HG03060 (cell line): ENCODE data around the gene TMEM150A.
"Not testable (repeated sequence)": the region's sequence is repeated elsewhere in the genome, so short reads cannot be mapped to it uniquely, and the experiment has no call there.

Experiments
- ATAC-seq: cut with Tn5 transposase; IDR thresholded peaks from one replicate; pipeline ENCODE4 v1.9.1; 2021; ENCODE audit warnings: low read depth, moderate number of reproducible peaks; ENCODE audit not compliant: unreplicated experiment

The TMEM150A gene, protein sequence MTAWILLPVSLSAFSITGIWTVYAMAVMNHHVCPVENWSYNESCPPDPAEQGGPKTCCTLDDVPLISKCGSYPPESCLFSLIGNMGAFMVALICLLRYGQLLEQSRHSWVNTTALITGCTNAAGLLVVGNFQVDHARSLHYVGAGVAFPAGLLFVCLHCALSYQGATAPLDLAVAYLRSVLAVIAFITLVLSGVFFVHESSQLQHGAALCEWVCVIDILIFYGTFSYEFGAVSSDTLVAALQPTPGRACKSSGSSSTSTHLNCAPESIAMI

DNA sequence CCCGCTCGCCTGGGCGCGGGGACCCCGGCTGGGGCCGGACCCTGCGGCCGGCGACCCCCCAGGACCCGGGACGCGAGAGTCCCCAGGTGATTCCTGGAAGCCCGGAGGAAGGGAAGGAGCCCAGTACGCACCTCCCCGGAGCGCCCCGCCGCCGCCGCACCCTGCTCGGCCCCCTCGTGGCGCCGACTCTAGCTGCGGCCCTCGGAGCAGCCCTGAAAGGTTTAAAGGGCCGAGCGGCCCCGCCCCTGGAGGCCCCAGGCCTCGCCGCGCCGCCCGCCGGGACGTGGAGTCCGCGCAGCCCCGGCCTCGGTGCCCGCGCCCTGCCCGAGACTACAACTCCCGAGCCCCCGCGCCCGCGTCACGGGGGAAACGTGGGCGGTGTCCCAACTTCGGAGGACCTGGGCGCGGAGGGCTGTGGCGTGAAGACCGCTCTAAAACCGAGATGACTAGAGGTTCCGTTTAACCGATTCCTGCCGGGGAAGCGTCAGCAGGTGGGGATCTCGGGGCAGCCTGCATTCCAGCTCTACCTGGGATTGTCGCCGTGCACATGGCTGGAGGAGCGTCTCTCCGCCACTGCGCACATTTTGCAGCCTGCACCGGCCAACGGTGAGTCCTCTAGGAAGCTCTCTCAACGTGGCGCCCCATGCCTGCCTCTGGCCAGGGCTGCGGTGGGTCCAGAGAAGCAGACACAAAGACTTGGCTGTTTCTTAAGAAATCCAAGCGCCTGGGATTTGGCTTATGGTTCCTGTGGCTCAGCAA lies at the start of gene TMEM150A:
TMEM150A (minus strand) TSS at position 223 of the 759 bp plus-strand sequence. CDS start 750 bp downstream, outside the sequence.
- peak; percentile 57 for ATAC-seq

DNA sequence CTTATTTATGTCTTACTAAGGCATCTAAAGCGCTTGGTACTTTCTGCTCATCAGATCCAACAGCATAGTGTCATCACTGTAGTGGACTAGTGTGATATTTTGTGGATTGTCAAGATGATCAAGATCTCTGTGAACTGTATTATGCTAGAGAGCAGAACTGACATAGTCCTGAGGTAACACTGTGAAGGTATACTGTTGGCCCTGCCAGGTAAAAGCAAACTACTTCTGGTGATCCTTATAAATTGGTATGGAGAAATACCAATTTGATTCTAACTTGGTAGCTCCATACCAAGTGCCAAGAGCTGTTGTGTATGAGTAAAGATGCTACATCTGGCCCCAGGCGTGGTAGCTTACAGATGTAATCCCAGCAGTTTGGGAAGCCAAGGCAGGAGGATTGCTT lies 49.6 kb upstream of the TMEM150A start:
- ATAC-seq = no peak

DNA sequence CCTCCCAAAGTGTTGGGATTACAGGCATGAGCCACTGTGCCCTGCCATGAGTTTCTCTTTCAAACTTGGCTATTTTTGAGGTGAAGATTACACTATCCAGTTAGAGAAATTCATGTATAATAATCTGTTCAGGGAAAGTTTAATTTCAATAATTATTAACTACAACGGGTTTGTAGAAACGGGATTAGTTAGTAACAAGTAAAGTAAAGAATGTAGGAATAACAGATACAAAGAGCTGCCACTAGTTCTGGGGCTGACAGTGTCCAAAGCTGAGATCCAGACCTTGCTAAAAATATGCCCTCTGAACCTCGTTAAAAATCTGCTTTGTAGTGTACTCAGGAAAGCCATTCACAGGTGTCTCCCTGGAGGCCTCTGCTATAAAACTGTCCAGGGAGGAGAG lies 48.6 kb upstream of the TMEM150A start:
- ATAC-seq = no peak

DNA sequence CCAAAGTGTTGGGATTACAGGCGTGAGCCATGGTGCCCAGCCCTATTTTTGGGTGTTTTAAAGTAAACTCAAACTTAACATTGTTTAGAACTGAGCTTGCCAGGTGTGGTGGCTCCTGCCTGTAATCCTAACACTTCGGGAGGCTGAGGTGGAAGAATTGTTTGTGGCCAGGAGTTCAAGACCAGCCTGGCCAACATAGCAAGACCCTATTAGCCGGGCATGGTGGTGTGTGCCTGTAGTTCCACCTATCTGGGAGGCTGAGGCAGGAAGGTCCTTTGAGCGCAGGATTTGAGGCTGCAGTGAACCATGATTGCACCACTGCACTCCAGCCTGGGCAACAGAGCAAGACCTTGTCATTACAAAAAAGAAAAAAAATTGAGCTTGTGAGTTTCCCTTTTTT lies 48.0 kb upstream of the TMEM150A start:
- ATAC-seq = no peak

DNA sequence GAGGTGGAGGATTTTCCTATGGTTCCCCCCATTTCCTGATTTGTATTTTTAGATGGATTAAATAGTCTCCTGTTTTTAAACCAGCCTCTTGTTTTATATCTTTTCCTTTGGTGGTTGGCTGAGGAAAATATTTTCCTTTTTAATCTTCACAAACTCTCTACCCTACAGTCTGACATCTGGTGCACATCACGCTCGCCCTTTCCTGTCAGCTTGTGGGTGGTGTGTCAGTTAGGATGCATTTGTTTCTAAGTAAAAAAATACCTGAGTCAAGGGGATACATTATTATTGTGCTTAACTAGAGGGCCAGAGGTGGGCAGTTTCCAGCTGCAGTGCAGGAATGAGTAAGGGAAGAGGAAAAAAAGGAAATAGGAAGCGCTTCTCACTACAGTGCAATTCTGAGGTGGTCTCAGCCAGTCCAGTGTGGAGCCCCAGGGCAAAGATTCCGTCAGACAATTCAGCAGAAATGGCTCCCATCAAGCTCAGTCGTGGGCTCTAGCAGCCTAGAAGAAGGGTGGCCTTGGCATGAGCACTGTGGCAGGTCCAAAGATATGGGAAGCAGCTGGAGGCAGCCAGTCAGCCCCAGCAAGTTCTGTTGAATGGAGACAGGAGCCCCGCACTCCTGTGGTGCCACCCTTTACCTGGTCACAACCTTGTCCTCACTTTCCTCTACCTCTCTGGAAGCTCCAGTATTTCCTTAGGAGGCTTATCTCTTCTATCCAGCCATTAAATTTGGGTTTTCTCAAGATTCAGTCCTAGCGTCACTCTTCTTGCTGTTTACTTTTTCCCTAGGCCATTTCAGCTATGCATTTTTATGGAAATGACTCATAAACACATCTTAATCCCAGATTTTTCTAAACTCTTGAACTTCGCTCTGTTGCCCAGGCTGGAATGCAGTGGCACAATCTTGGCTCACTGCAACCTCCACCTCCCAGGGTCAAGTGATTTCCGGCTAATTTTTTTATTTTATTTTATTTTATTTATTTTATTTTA lies 47.0 kb upstream of the TMEM150A start:
- no peak for ATAC-seq

DNA sequence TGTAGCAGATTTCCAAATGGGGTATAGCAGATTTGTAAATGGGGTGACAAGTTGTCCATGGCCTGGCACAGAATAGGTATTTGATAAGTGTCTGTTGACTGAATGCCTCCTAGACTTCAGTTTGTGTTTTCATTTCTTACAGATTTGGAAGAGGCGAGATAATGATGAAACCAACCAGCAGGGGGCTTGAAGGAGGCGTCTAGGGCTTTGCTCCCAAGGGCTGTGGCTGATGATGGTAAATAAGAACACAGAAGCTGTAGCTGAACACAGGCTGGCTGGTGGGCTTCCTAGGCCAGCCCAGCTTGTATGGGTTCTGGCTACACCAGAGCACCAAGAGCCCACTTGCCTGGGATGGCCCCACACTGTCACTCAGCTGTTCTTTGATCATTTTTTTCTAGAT lies 46.1 kb upstream of the TMEM150A start:
- ATAC-seq = no peak

DNA sequence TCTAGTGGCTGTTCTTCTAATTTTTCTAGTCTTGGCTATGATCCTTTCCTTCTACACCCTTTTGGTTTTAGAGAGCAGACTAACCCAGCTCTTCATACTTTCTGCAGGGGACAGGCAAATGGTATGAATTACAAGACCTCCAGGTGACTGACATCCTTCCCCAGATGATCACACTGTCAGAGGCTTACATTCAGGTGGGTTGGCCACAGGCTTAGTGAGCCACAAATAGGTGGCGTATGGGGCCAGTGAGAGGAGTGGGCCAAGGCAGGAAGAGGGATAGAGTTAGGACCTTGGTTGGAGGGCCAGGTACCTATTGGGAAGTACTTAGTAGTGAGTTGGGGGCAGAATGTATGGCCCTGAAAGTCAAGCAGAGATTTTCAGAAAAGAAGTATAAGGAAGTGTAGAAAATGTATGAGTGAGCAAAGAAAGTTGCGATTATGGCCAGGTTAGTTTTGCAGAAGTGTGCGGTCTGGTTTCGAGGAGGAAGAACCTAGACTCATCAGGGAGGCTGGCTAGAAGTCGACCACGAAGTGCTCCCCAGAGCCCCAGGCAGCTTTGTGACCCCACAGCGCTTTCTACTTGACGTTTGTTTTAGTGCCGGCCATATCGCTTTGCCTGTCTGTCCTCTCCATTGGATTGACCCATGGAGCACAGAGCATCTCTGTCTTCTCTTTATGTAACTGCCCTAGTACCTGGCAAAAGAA lies 45.5 kb upstream of the TMEM150A start:
- no peak for ATAC-seq

DNA sequence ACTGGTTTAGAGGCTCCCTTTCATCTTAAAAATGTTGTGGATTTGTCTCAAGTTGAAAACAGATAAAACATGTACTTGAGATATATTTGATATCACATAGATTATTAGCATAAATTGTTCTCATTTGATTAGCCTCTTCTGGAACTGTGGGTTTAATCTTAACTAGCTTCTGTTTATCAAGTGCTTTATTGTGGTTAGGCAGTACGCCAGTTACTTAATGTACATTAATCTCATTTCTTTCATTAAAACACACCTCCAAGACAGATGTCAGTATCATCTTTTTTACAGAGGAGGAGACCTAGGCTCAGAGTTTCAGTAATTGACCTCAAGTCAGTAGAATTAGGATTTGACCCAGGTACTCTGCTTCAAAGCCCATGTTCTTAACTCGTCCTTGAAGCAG lies 43.7 kb upstream of the TMEM150A start:
- ATAC-seq = no peak

DNA sequence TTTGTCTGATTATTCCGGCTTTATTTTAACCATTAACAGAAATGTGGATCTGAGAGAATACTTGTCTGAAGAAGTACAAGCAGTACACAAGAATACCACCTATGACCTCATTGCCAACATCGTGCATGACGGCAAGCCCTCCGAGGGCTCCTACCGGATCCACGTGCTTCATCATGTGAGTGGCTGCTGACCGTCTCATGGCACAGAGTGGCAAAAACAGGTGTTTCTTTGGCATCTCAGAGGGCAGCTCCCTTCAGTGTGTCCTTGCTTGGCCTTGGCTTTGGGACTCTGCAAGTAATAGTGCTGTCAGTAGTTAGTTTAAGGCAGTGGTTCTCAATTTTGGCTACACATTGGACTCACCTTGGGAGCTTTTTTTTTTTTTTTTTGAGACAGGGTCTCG lies 42.4 kb upstream of the TMEM150A start:
- no peak for ATAC-seq

DNA sequence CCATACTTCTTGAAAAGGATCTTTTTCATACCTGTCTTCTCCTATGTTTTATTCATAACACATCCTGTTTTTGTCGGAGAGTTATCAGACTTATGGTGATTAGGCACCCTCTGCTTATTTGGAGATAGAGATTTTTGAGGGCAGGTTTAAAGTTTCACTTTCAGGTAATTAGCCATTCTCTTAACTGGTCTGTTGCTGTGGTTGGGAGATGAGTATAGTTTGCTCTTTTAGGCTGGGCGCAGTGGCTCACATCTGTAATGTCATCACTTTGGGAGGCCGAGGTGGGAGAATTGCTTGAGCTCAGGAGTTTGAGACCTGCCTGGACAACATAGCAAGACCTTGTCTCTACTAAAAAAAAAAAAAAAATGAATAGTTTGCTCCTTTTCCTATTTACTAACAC lies 40.2 kb upstream of the TMEM150A start:
- ATAC-seq = no peak

DNA sequence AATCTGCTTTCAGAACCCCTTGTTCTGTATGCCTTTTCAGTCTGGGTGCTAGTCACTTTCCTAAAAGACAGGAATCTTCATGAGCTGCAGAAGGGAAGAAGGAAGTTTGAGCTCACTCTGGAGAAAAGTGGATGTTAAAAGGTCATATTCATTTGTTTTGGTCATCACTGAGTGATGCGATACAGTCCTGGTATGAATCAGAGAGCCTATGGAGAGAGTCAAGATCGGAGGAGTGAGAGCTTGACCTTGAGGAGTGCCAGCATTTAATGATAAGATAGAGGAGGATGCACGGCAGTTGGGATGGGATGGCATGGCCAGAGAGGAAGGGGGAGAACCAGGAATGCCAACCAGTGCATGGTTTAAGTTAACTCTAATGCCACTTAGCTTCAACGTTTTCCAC lies 33.1 kb upstream of the TMEM150A start:
- no peak for ATAC-seq

DNA sequence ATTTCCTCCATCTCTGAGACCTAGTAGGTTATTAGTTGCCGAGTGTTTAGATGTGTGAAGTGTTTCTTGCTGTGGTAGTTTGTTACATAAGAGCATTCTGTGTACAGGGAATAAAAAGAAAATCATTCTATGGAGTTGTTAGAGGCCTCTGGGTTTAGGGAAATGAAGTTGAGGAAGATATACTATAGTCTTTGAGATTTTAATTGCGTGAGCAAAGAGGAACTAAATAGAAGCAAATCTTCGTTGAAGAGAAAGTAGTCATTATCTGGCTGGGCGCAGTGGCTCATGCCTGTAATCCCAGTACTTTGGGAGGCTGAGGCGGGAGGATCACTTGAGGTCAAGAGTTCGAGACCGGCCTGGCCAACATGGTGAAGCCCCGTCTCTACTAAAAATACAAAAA lies 32.5 kb upstream of the TMEM150A start:
- ATAC-seq = no peak

DNA sequence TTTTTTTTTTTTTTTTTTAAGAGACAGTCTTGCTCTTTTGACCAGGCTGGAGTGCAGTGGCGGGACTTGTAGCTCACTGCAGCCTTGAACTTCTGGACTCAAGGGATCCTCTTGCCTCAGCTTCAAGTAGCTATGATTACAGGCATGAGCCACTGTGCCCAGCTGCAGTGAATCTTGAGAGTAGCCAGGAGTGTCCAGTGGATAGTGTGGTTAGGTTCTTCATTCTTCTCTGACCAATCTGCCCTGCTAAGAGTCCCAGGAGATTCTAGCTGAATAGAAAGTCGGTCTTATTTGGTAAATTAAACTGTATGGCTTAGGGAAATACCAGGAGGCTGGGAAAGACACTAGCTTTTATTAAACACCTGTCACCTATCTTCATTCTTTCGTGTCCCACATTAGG lies 28.8 kb upstream of the TMEM150A start:
- no peak for ATAC-seq

DNA sequence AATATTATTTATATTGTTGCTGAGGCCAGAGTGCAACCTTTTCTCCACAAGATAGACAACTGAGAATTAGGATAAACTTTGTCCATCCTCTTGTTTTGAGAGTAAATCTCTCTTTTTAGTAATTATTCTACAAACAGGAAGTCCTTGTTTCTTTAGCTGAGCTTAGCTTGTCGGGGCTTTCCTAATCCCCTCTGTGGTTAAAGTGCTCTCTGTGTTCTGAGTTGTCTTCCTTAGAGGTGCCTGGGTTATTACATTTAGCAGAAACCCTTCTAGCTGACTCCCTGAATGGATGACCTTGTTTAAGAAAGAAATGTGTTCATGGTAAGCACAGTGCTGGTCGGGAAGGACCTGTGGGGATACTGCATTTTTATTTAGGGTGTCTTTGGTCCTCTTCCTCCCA lies 26.2 kb upstream of the TMEM150A start:
- ATAC-seq = no peak

DNA sequence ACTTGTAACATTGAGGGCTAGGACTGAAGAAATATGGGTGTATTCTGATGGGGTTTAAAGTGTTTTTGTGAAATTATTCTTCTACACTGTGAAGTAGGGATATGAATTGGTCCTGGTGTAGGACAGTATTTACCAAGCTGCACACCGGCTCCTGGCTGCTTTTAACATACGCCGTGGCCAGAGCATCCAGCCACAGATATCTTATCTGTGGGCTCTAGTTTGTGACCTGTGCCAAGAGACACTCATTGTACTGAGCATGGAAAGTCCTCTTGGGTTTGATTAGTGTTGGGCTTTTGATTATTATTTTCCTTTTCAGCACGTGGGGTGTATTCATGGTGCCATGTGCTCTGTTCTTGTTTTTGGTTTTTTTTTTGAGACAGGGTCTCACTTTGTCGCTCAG lies 21.5 kb upstream of the TMEM150A start:
- ATAC-seq = no peak

DNA sequence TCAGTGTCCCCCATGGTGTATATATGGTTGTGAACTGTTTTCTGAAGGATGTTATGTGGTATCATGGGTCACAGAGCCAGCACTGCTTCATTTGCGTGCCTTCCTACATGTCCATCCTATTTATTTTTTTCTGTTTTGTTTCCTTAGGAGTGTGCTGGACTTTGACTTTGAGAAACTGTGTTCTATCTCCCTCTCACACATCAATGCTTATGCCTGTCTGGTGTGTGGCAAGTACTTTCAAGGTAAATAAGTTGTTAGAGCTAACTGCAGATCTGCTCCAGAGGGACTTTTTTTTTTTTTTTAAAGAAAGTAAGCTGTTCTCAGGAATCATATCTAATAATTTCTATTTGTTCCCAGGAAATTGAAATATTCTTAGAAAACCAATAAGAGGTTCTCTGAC lies 18.8 kb upstream of the TMEM150A start:
- no peak for ATAC-seq

DNA sequence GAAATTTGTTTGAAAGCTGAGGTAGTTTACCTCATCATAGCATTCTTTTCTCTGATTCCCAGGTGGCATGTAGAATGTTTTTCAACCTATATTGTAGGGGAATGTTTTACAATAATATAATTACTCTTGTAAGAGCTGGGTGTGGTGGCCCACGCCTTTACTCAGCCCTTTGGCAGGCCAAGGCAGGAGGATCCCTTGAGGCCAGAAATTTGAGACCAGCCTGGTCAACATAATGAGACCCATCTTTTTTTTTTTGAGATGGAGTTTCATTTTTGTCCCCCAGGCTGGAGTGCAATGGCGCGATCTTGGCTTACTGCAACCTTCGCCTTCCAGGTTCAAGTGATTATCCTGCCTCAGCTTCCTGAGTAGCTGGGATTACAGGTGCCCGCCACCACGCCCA lies 17.1 kb upstream of the TMEM150A start:
- ATAC-seq = no peak

DNA sequence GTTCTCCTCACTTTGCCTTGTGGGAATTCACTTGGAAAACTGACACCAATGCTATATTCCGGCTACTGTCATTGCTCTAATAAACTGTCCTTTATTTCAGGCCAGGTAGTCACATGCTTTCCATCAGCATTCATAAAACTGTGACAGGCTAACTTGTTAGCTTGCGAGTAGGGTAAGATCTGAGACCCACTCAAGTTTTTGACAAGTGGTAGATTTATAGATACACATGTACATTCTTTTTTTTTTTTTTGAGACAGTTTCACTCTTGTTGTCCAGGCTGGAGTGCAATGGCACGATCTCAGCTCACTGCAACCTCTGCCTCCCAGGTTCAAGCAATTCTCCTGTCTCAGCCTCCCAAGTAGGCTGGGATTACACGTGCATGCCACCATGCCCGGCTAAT lies 15.2 kb upstream of the TMEM150A start:
- not testable (repeated sequence) for ATAC-seq

DNA sequence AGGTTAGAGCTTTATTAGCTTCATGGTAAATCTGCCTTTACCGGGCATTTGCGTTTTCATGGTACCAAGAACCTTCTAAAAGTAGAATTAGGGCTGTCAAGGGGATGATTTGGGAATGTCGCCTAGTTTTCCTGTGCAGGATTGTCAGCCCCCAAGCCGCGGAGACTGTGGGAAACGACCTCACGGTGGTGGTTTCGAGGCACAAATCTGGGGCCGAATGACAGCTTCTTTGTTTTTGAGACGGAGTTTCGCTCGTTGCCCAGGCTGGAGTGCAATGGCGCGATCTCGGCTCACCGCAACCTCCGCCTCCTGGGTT lies 12.9 kb upstream of the TMEM150A start:
- no peak for ATAC-seq

DNA sequence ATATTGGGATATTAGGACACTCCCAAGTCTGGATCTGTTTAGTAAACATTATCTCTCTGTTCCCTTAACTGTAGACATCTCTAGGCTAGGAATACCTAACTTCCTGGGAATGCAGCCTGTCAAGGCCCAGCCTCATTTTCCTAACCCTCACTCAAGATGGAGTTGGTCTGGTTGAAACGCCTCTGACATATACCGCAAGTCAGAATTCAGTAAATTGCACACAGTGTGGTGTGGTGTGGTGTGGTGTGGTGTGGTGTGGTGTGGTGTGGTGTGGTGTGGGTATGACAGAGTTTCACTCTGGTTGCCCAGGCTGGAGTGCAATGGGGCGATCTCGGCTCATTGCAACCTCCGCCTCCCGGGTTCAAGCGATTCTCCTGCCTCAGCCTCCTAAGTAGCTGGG lies 12.3 kb upstream of the TMEM150A start:
- ATAC-seq = not testable (repeated sequence)
